Suprapubic skin (tissue), 4 donors: ENCODE measurements around the gene UTP14C.

ENCODE experiments used
- POLR2A ChIP-seq, 2 donors: fragments of 450-650 bp; IDR thresholded peaks; one replicate each; pipeline ENCODE4 v1.6.1; 2017; ENCODE audit warnings: antibody characterized with exemption in 2 of 2, mild to moderate bottlenecking in 2 of 2, moderate library complexity in 2 of 2
- POLR2AphosphoS5 ChIP-seq, 3 donors: sonication (generic); formaldehyde crosslinking; IDR thresholded peaks; one replicate each; pipeline ENCODE4 v1.6.1; 2017; ENCODE audit warnings: antibody characterized with exemption in 3 of 3
- TF ChIP-seq, protein P1 (sequence below), 2 donors: fragments of 200-600 bp in 1 of 2; fragments of 450-650 bp in 1 of 2; sonication (generic) in 1 of 2; IDR thresholded peaks; one replicate each; pipeline ENCODE4 v1.5.1; 2016 to 2019; ENCODE audit warnings: antibody characterized with exemption in 2 of 2, mild to moderate bottlenecking in 1 of 2, moderate library complexity in 1 of 2

DNA sequence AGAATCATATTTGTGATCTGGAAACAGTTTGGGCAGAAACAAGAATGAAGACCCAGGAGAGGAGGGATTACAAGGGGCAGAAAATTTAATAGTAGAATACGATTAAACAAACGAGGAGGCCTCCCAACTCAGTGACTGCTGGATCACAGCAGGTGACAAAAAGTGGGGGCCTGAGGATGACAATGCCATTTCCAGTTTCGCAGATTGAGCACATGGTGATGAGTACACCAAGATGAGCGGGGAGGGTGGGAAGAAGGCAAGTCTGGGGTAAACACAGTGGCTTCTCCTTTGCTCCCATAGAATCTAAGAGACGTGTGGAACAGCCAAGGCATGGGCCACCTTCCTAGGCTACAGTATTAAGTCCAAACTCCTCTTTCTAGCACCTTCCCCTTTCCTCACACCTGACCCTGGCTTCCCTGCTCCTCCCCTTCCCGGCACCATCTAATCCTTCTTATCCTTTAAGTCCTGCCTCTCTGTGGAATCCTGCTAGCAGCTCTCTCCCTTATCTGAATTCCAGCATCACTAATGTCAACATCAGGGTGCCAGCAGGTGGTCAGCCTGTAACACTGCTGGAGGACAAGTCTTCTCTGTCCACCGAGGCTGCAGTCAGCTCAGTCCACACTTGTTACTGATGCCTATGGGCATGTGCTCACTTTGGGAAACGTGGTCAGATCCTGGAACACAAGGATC lies 26.7 kb upstream of the UTP14C start:
- TF ChIP-seq, protein P1, sequence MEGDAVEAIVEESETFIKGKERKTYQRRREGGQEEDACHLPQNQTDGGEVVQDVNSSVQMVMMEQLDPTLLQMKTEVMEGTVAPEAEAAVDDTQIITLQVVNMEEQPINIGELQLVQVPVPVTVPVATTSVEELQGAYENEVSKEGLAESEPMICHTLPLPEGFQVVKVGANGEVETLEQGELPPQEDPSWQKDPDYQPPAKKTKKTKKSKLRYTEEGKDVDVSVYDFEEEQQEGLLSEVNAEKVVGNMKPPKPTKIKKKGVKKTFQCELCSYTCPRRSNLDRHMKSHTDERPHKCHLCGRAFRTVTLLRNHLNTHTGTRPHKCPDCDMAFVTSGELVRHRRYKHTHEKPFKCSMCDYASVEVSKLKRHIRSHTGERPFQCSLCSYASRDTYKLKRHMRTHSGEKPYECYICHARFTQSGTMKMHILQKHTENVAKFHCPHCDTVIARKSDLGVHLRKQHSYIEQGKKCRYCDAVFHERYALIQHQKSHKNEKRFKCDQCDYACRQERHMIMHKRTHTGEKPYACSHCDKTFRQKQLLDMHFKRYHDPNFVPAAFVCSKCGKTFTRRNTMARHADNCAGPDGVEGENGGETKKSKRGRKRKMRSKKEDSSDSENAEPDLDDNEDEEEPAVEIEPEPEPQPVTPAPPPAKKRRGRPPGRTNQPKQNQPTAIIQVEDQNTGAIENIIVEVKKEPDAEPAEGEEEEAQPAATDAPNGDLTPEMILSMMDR (IDR thresholded peaks at IDR 0.05): no peak
- TF ChIP-seq POLR2AphosphoS5 (IDR thresholded peaks at IDR 0.05) (no peak), POLR2A (IDR thresholded peaks at IDR 0.05) (no peak)
